Glutamatergic neuron (in vitro differentiated cells): ENCODE results near the gene OGA. TPM values are rescaled to one million over a fixed set of nuclear protein-coding genes. Genes with fewer than 3 reads are reported as not detected.

ENCODE experiments used
- DNase-seq: peaks from one replicate; pipeline ENCODE4 v3.0.0; 2022
- H3K27ac Mint-ChIP-seq: one replicate; pipeline ENCODE4 v1.8.0; 2020; ENCODE audit warnings: mild to moderate bottlenecking, mixed read lengths, inconsistent platforms; ENCODE audit not compliant: unreplicated experiment
- H3K27me3 Mint-ChIP-seq: one replicate; pipeline ENCODE4 v1.8.0; 2020; ENCODE audit warnings: mild to moderate bottlenecking, moderate library complexity, mixed read lengths, inconsistent platforms; ENCODE audit not compliant: unreplicated experiment
- H3K36me3 Mint-ChIP-seq: one replicate; pipeline ENCODE4 v1.8.0; 2020; ENCODE audit warnings: mild to moderate bottlenecking, mixed read lengths, inconsistent platforms; ENCODE audit not compliant: unreplicated experiment
- H3K4me1 Mint-ChIP-seq: one replicate; pipeline ENCODE4 v1.8.0; 2020; ENCODE audit warnings: mild to moderate bottlenecking, low read depth, mixed read lengths, inconsistent platforms; ENCODE audit not compliant: unreplicated experiment
- H3K4me3 Mint-ChIP-seq: one replicate; pipeline ENCODE4 v1.8.0; 2020; ENCODE audit warnings: mild to moderate bottlenecking, mixed read lengths, inconsistent platforms; ENCODE audit not compliant: unreplicated experiment
- H3K9me3 Mint-ChIP-seq: one replicate; pipeline ENCODE4 v1.8.0; 2020; ENCODE audit warnings: mild to moderate bottlenecking, moderate library complexity, mixed read lengths, inconsistent platforms; ENCODE audit not compliant: unreplicated experiment
- total RNA-seq: library from RNA; stranded (reverse); fragmentation: NEBNext Ultra II Directional; extraction: Animal tissue kit (Norgen Biotek cat#: 25700); gene quantifications from one replicate; pipeline ENCODE4 v1.2.1, GENCODE V29; 2021; ENCODE audit not compliant: unreplicated experiment
- TF ChIP-seq, protein P1 (sequence below): fragments of 200-600 bp; sonication (generic); IDR thresholded peaks from one replicate; pipeline ENCODE4 v1.5.0; 2021; ENCODE audit not compliant: partially characterized antibody, unreplicated experiment

Gene OGA
- total RNA-seq, 1 donor from 2014 or later = 277 TPM

DNA sequence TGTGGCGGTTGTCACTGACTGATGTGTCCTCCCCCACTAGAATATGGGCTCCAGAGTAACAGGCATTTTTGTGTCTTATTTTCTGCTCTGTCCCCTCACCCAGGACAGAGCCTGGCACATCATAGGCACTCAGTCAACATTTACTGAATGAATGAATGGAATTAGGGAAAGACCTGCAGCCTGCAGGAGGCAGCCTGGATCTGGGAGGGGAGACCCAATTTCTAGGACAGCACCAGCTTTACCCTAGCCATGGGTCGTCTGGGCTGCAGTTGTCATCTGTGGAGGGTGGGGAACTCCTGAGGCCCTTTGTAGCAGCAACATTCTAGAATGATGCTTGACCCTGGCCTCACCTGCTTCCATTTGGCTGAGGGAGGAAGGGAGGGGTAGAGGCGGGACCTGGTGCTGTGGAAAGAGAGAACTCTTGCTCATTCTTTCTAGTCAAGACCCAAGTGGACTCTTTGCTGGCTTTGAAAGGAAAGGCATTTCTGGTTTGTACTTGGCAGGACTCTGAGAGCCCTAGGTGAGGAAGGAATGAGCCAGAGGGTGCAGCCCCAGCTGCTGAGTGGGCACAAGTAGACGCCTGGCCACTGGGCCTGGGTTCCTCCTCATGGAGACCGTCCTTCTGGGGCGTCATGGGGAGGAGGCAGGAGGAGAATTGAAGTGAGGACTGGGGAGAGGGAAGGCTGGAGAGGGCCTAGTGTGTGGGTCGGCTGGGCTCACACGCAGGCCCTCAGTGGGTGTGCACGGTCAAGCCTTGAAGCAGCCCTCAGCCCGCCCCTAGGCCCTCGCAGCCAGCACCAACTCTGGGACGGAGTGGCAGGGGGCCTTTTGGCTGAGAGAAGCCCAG, 51.3 kb downstream of the OGA start:
- DNase-seq = no peak
- no peak overlapping the region for H3K4me3 Mint-ChIP-seq
- H3K4me1 Mint-ChIP-seq = peaks cover 10% of the 10 kb centered on the region
- H3K27ac Mint-ChIP-seq = no peak overlapping the region
- H3K9me3 Mint-ChIP-seq = peaks cover 3% of the 10 kb centered on the region
- TF ChIP-seq, protein P1, sequence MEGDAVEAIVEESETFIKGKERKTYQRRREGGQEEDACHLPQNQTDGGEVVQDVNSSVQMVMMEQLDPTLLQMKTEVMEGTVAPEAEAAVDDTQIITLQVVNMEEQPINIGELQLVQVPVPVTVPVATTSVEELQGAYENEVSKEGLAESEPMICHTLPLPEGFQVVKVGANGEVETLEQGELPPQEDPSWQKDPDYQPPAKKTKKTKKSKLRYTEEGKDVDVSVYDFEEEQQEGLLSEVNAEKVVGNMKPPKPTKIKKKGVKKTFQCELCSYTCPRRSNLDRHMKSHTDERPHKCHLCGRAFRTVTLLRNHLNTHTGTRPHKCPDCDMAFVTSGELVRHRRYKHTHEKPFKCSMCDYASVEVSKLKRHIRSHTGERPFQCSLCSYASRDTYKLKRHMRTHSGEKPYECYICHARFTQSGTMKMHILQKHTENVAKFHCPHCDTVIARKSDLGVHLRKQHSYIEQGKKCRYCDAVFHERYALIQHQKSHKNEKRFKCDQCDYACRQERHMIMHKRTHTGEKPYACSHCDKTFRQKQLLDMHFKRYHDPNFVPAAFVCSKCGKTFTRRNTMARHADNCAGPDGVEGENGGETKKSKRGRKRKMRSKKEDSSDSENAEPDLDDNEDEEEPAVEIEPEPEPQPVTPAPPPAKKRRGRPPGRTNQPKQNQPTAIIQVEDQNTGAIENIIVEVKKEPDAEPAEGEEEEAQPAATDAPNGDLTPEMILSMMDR = no peak
- H3K27me3 Mint-ChIP-seq = peaks cover 11% of the 10 kb centered on the region
- no peaks in the 10 kb centered on the region for H3K36me3 Mint-ChIP-seq

DNA sequence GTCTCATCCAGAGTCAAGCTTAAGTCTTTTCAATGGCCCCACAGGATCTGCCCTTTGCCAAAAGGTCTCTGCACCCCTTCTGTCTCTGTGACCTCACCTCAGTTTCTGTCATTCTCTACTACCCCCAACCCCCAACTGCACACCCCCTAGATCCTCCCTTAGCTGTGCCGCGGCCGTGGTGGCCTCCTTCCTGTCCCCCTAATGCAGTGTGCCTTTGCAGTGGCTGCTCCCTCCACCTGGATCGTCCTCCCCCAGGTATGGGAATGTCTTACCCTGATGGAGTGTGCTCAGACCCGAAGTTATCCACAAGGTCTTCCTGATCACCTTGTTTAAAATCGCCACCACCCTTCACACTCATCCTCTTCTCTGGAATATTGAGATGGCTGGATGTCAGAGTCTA, 51.9 kb downstream of the OGA start:
- TF ChIP-seq, protein P1 = no peak
- Mint-ChIP-seq H3K4me3 (no peak overlapping the region), H3K27ac (no peak overlapping the region), H3K4me1 (peaks cover 10% of the 10 kb centered on the region), H3K9me3 (peaks cover 3% of the 10 kb centered on the region), H3K27me3 (peaks cover 11% of the 10 kb centered on the region), H3K36me3 (no peaks in the 10 kb centered on the region)
- DNase-seq = no peak

DNA sequence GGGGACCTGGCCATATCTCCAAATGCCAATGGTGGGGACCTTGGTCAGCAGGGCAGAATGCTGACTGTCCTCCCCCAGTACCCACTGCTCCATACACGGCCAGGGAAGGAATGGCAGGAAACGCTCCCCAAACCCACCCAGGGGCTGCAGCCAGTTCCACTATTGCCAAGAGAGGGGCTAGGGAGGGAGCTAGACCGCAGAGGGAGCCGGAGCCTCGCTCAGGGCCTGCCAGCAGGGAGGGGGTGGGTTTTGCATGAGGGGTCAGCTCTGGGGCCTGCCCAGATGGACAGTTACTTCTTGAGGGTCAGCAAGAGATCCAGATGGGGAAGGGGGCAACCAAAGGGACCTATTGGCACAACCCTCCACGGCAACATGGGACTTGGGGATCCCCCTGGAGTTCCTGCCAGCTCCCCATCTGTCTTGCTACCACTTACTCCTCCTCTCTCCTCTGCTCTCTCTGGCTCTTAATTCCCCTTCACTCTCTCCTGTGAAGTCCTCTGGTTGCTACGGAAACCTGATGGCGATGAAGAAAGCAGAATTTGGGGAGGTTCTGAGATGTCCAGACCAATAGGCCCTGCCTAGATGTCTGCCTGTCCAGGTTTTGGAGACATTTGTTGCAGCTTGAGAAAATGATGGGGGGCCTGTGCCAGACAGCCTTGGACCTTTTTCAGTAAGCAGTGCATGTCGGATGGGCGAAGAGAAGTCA, 55.0 kb downstream of the OGA start:
- no peak overlapping the region for H3K4me3 Mint-ChIP-seq
- H3K27ac Mint-ChIP-seq = no peak overlapping the region
- no peak for DNase-seq
- H3K4me1 Mint-ChIP-seq = peaks cover 9% of the 10 kb centered on the region
- TF ChIP-seq, protein P1 = no peak
- H3K27me3 Mint-ChIP-seq = peaks cover 7% of the 10 kb centered on the region
- H3K36me3 Mint-ChIP-seq = no peaks in the 10 kb centered on the region
- peaks cover 3% of the 10 kb centered on the region for H3K9me3 Mint-ChIP-seq

- Mint-ChIP-seq H3K27ac (no peak overlapping the region), H3K4me1 (peaks cover 5% of the 10 kb centered on the region), H3K36me3 (no peaks in the 10 kb centered on the region), H3K4me3 (no peak overlapping the region), H3K27me3 (peaks cover 7% of the 10 kb centered on the region), H3K9me3 (peaks cover 1% of the 10 kb centered on the region)
- DNase-seq = no peak
- TF ChIP-seq, protein P1 = no peak
Observed at GRCh38 chr10:101762736-101763135, 55.5 kb downstream of the OGA start.

GRCh38 chr10:101761226-101761625, 57.0 kb downstream of the OGA start:
- Mint-ChIP-seq H3K9me3 (peaks cover 1% of the 10 kb centered on the region), H3K27ac (no peak overlapping the region), H3K27me3 (peaks cover under 1% of the 10 kb centered on the region), H3K36me3 (no peaks in the 10 kb centered on the region), H3K4me1 (peaks cover 5% of the 10 kb centered on the region), H3K4me3 (no peak overlapping the region)
- no peak for DNase-seq
- TF ChIP-seq, protein P1 = no peak
